ENCODE measurements around the gene SMIM9. TPM values are rescaled to one million over a fixed set of nuclear protein-coding genes. Genes with fewer than 3 reads are reported as not detected.

SMIM9 gene
- total and polyA plus RNA-seq, 2 donors: 0.07 TPM; not detected in 1

- no peaks in the 10 kb centered on the region for H3K27me3 ChIP-seq (ENCODE audit: control insufficient read depth in 2 of 2, insufficient read depth in 1 of 2, low read length in 1 of 2)
- DNase-seq (ENCODE audit: low read depth in 6 of 9, low spot score in 9 of 9): no peak
- no peak overlapping the region for H3K4me3 ChIP-seq (ENCODE audit: low read length in 2 of 2)
- 96% methylated on average over 15 of the region's 15 CpGs for WGBS
- no peaks in the 10 kb centered on the region for H3K4me1 ChIP-seq (ENCODE audit: control insufficient read depth in 2 of 2, insufficient read depth in 2 of 2, low read length in 2 of 2)
- no peaks in the 10 kb centered on the region for H3K9me3 ChIP-seq (ENCODE audit: control insufficient read depth in 2 of 2, insufficient read depth in 1 of 2, low read length in 1 of 2)
- peaks cover 57 to 80% of the 10 kb centered on the region in 2 donors for H3K36me3 ChIP-seq (ENCODE audit: control insufficient read depth in 2 of 2, insufficient read depth in 2 of 2, low read length in 1 of 2)
- H3K27ac ChIP-seq (ENCODE audit: low read depth in 1 of 2, low read length in 1 of 2): peak overlapping the region in 1 of 2 donors; percentile 18
Observed at GRCh38 chrX:154775419-154776349, 58.8 kb downstream of the SMIM9 start.

GRCh38 chrX:154774622-154775021 is 59.8 kb downstream of the SMIM9 start:
- WGBS: 94% methylated on average over 5 of the region's 5 CpGs
- no peak overlapping the region for H3K4me3 ChIP-seq (ENCODE audit: low read length in 2 of 2)
- H3K27ac ChIP-seq (ENCODE audit: low read depth in 1 of 2, low read length in 1 of 2): no peak overlapping the region
- H3K9me3 ChIP-seq (ENCODE audit: control insufficient read depth in 2 of 2, insufficient read depth in 1 of 2, low read length in 1 of 2): no peaks in the 10 kb centered on the region
- H3K4me1 ChIP-seq (ENCODE audit: control insufficient read depth in 2 of 2, insufficient read depth in 2 of 2, low read length in 2 of 2): no peaks in the 10 kb centered on the region
- H3K36me3 ChIP-seq (ENCODE audit: control insufficient read depth in 2 of 2, insufficient read depth in 2 of 2, low read length in 1 of 2): peaks cover 57 to 81% of the 10 kb centered on the region in 2 donors
- DNase-seq (ENCODE audit: low read depth in 6 of 9, low spot score in 9 of 9): no peak
- no peaks in the 10 kb centered on the region for H3K27me3 ChIP-seq (ENCODE audit: control insufficient read depth in 2 of 2, insufficient read depth in 1 of 2, low read length in 1 of 2)

Other genes starting within 250 kb of the SMIM9 start
- not detected for gene CTAG1A, start 249.5 kb downstream of the SMIM9 start, total RNA-seq
- gene CTAG1A, start 249.5 kb downstream of the SMIM9 start, polyA plus RNA-seq: 0.07 TPM
- gene CTAG1B, start 215.4 kb downstream of the SMIM9 start, total RNA-seq: not detected
- gene CTAG1B, start 215.4 kb downstream of the SMIM9 start, polyA plus RNA-seq: not detected
- gene CTAG2, start 181.1 kb downstream of the SMIM9 start, total RNA-seq: not detected
- 0.05 TPM for gene CTAG2, start 181.1 kb downstream of the SMIM9 start, polyA plus RNA-seq
- gene GAB3, start 83.6 kb downstream of the SMIM9 start, total RNA-seq: 7.6 TPM
- gene GAB3, start 83.6 kb downstream of the SMIM9 start, polyA plus RNA-seq: 5.0 TPM
- 43.8 TPM for gene DKC1, start 71.8 kb downstream of the SMIM9 start, total RNA-seq
- gene DKC1, start 71.8 kb downstream of the SMIM9 start, polyA plus RNA-seq: 34.0 TPM
- 81.4 TPM for gene MPP1, start 29.2 kb downstream of the SMIM9 start, total RNA-seq
- 70.0 TPM for gene MPP1, start 29.2 kb downstream of the SMIM9 start, polyA plus RNA-seq
- gene F8A1, start 51.7 kb upstream of the SMIM9 start, total RNA-seq: 3.9 TPM
- 32.2 TPM for gene F8A1, start 51.7 kb upstream of the SMIM9 start, polyA plus RNA-seq
- 2.9 TPM for gene F8, start 188.1 kb upstream of the SMIM9 start, total RNA-seq
- gene F8, start 188.1 kb upstream of the SMIM9 start, polyA plus RNA-seq: 10.7 TPM
- gene FUNDC2, start 192.2 kb upstream of the SMIM9 start, total RNA-seq: 122 TPM
- 107 TPM for gene FUNDC2, start 192.2 kb upstream of the SMIM9 start, polyA plus RNA-seq
- 9.0 TPM for gene CMC4, start 236.5 kb upstream of the SMIM9 start, total RNA-seq
- gene CMC4, start 236.5 kb upstream of the SMIM9 start, polyA plus RNA-seq: 26.3 TPM
- gene MTCP1, start 236.5 kb upstream of the SMIM9 start, total RNA-seq: 12.6 TPM
- 50.8 TPM for gene MTCP1, start 236.5 kb upstream of the SMIM9 start, polyA plus RNA-seq
- 11.8 TPM for gene BRCC3, start 236.8 kb upstream of the SMIM9 start, total RNA-seq
- gene BRCC3, start 236.8 kb upstream of the SMIM9 start, polyA plus RNA-seq: 13.5 TPM